Measurements from ENCODE around the gene CACFD1. TPM values are rescaled to one million over a fixed set of nuclear protein-coding genes. Genes with fewer than 3 reads are reported as not detected.

CACFD1 gene
- total RNA-seq, 1 experiment from 2014 or later: 10.6 TPM

DNA sequence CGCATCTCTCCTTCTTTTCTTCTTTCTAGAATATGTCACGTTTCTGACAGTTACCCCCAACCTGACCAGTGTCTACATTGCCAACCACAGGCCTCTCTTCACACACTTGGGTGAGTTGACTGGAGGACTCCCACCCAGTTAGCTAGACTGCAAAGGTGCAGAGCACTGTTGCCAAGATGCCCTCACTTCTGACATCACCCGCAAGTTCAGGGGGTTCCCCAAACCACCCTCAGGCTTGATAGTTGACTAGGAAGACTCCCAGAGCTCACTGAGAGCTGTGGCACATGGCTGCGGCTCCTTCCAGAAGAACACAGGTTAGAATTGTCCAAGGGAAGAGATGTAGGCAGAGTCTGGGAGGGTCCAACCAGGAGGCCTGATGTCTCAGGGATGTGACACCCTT, 20.4 kb upstream of the CACFD1 start:
- no peaks in the 10 kb centered on the region for H3K27me3 ChIP-seq (replicated peaks; ENCODE audit: insufficient read depth, low read depth, low read length, poor library complexity)
- H3K9me3 ChIP-seq (ENCODE audit: low read depth, low read length, poor library complexity, severe bottlenecking): no peaks in the 10 kb centered on the region
- no peaks in the 10 kb centered on the region for H3K36me3 ChIP-seq (ENCODE audit: insufficient read depth, low read length, poor library complexity, severe bottlenecking)
- H3K4me1 ChIP-seq (ENCODE audit: insufficient read depth, low read length, poor library complexity, severe bottlenecking): no peaks in the 10 kb centered on the region
- no peak overlapping the region for H3K27ac ChIP-seq (ENCODE audit: low read depth, low read length, poor library complexity, severe bottlenecking)
- ChIA-PET CTCF (no interaction called here), POLR2A (ENCODE audit: low non-redundant PET) (no interaction called here)
- no peak overlapping the region for H3K4me3 ChIP-seq (ENCODE audit: low read depth, low read length, poor library complexity, severe bottlenecking)
- no peak for DNase-seq (ENCODE audit: low spot score)
- TF ChIP-seq, protein P1, sequence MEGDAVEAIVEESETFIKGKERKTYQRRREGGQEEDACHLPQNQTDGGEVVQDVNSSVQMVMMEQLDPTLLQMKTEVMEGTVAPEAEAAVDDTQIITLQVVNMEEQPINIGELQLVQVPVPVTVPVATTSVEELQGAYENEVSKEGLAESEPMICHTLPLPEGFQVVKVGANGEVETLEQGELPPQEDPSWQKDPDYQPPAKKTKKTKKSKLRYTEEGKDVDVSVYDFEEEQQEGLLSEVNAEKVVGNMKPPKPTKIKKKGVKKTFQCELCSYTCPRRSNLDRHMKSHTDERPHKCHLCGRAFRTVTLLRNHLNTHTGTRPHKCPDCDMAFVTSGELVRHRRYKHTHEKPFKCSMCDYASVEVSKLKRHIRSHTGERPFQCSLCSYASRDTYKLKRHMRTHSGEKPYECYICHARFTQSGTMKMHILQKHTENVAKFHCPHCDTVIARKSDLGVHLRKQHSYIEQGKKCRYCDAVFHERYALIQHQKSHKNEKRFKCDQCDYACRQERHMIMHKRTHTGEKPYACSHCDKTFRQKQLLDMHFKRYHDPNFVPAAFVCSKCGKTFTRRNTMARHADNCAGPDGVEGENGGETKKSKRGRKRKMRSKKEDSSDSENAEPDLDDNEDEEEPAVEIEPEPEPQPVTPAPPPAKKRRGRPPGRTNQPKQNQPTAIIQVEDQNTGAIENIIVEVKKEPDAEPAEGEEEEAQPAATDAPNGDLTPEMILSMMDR (conservative IDR thresholded peaks at IDR 0.05; ENCODE audit: low read depth, low read length): no peak
- TF ChIP-seq EZH2 (IDR thresholded peaks at IDR 0.05; ENCODE audit: borderline replicate concordance, low read depth, low read length, poor library complexity, severe bottlenecking): no peak
- no TSS peak for BruUV-seq (replicated peaks)
- intact Hi-C loops (cut with micrococcal nuclease; ENCODE audit: unreplicated experiment): no loop called here

DNA sequence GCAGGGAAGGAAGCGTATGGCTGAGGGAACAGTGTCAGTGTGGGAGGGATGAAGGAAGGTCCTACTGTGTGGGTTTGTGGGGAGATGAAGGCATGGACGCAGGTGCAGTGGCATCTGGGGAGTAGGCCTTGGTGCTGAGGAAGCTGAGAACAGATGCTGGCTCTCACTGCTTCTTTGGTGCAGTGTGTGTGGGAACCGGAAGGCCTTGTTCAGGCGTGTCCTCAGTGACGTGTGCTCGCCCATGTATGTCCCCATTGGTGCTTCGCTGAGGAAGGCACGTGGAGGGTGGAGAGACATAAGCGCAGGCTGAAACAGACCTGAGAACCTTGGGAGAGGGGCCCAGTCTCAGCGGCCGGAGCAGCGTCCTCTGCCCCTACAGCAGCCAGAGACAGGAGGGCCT, 18.9 kb upstream of the CACFD1 start:
- Histone ChIP-seq H3K4me1 (ENCODE audit: insufficient read depth, low read length, poor library complexity, severe bottlenecking) (no peaks in the 10 kb centered on the region), H3K9me3 (ENCODE audit: low read depth, low read length, poor library complexity, severe bottlenecking) (no peaks in the 10 kb centered on the region), H3K27ac (ENCODE audit: low read depth, low read length, poor library complexity, severe bottlenecking) (no peak overlapping the region), H3K4me3 (ENCODE audit: low read depth, low read length, poor library complexity, severe bottlenecking) (no peak overlapping the region), H3K27me3 (replicated peaks; ENCODE audit: insufficient read depth, low read depth, low read length, poor library complexity) (no peaks in the 10 kb centered on the region), H3K36me3 (ENCODE audit: insufficient read depth, low read length, poor library complexity, severe bottlenecking) (no peaks in the 10 kb centered on the region)
- no TSS peak for BruUV-seq (replicated peaks)
- TF ChIP-seq, protein P1 (conservative IDR thresholded peaks at IDR 0.05; ENCODE audit: low read depth, low read length): no peak
- no peak for TF ChIP-seq EZH2 (IDR thresholded peaks at IDR 0.05; ENCODE audit: borderline replicate concordance, low read depth, low read length, poor library complexity, severe bottlenecking)
- POLR2A ChIA-PET (ENCODE audit: low non-redundant PET): no interaction called here
- intact Hi-C loops (cut with micrococcal nuclease; ENCODE audit: unreplicated experiment): no loop called here
- no peak for DNase-seq (ENCODE audit: low spot score)
- CTCF ChIA-PET: no interaction called here

DNA sequence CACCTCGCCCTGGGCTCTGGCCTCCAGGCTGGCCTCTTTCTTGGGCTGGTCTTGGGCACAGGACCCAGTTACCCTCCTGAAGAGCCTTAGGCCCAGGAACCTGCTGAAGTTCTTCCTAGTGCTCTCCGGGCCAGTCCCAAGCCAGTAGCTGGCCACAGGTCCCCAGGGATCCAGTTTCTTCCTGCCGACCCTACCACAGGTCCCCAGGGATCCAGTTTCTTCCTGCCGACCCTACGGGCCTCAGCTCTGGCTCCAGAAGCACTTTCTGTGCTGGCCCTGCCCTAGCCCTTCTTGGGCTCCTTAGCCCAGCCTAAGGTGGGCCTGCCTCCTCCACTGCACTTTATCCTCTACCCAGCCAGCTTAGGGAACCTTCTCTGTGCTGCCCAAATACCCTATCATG, 18.2 kb upstream of the CACFD1 start:
- CTCF ChIA-PET: no interaction called here

More for the DNA sequence above, 18.2 kb upstream of the CACFD1 start:
- no peaks in the 10 kb centered on the region for H3K9me3 ChIP-seq (ENCODE audit: low read depth, low read length, poor library complexity, severe bottlenecking)
- no peaks in the 10 kb centered on the region for H3K27me3 ChIP-seq (replicated peaks; ENCODE audit: insufficient read depth, low read depth, low read length, poor library complexity)
- intact Hi-C loops (cut with micrococcal nuclease; ENCODE audit: unreplicated experiment): no loop called here
- H3K36me3 ChIP-seq (ENCODE audit: insufficient read depth, low read length, poor library complexity, severe bottlenecking): no peaks in the 10 kb centered on the region
- POLR2A ChIA-PET (ENCODE audit: low non-redundant PET): no interaction called here
- H3K4me1 ChIP-seq (ENCODE audit: insufficient read depth, low read length, poor library complexity, severe bottlenecking): no peaks in the 10 kb centered on the region
- H3K27ac ChIP-seq (ENCODE audit: low read depth, low read length, poor library complexity, severe bottlenecking): no peak overlapping the region
- no peak for DNase-seq (ENCODE audit: low spot score)
- TF ChIP-seq, protein P1 (conservative IDR thresholded peaks at IDR 0.05; ENCODE audit: low read depth, low read length): no peak
- TF ChIP-seq EZH2 (IDR thresholded peaks at IDR 0.05; ENCODE audit: borderline replicate concordance, low read depth, low read length, poor library complexity, severe bottlenecking): no peak
- BruUV-seq (replicated peaks): no TSS peak
- H3K4me3 ChIP-seq (ENCODE audit: low read depth, low read length, poor library complexity, severe bottlenecking): no peak overlapping the region
